Ramos (cell line): ENCODE measurements around the gene SRRM2.

Experiments used
- in situ Hi-C: fragments of 300-500 bp; cut with MboI; formaldehyde crosslinking; loops from one replicate; pipeline ENCODE4 v1.14.3; 2022; ENCODE audit warnings: low sequenced_read_pairs; ENCODE audit not compliant: unreplicated experiment

SRRM2 gene

DNA sequence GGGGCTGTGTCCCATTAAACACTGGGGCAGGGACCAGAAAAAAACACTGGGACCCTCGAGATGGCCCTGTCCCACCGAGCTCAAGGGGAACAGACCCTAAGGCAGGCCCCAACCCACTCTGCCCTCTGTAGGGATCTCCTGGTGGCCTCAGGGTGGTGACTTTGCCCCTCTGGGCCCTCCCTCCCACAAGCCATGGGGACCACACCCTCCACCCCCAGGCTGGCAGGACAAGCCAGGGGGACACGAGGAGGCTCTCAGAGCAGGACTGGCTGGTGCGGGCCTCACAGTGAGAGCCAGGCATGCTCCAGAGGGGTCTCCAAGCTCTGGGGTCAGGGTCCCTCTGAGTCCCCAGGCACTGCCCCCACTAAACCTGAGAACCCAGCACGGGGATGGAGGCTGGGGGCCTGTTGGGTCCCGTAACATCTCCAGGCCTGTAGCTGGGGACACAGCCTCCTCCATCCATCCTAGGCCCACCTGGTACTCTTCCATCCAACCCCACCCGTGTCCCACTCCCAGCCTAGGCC lies 14.5 kb upstream of the SRRM2 start:
- in situ Hi-C loops = no loop called here

DNA sequence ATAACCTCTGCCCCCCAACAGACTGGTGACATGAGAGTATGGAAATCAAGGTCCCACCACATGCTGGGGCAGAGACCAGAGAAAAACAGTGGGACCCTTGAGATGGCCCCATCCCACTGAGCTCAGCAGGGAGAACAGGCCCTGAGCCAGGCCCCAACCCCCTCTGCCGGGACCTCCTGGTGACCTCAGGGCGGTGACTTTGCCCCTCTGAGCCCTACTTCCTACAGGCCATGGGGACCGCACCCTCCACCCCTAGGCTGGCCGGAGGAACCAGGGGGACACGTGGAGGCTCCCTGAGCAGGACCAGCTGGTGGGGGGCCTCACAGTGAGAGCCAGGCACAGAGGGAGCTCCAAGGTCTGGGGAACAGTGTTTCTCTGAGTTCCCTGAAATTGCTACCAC lies 13.8 kb upstream of the SRRM2 start:
- in situ Hi-C loops = no loop called here

DNA sequence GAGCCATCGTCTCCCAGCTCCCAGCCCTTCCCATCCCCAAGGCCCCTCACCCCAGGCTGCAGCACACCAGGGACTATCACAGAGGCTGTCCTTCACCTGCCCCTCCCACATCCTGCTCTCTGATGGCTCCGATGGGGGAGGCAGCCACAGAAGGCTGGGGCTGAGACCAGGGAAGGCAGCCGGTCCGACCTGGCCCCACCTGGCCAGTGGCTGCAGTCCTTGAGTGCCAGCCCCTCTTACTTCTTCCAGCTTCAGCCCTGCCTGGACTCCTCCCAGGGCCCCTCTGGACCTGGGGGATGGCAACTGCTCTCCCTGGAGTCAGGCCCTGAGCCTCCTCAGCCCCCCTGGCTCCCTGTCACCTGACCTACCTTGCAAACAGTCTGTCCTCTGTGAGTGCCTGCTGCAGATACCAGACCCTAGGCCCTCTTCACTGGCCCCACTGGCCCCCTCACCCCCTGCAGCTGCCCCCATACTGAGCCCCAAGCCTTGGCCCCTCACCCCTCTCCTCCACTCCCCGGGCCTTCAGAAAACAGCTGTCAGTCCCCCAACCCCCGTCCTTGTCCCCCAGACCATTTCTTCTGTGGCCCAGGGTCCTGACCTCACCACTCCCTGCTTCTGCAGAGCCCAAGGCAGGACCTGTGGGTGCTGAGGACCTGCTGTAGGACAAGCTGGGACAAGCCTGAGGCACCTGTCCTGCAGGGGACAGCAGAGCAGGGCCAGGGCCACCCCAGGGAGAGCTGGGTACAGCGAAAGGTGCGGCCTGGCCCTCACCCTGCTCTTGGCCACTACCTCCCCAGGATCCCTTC lies 12.6 kb upstream of the SRRM2 start:
- in situ Hi-C loops = no loop called here

GRCh38 chr16:2740476-2740875 lies 12.0 kb upstream of the SRRM2 start:
- in situ Hi-C loops = no loop called here

- in situ Hi-C loops = no loop called here
Observed at GRCh38 chr16:2741168-2741567, 11.3 kb upstream of the SRRM2 start.

DNA sequence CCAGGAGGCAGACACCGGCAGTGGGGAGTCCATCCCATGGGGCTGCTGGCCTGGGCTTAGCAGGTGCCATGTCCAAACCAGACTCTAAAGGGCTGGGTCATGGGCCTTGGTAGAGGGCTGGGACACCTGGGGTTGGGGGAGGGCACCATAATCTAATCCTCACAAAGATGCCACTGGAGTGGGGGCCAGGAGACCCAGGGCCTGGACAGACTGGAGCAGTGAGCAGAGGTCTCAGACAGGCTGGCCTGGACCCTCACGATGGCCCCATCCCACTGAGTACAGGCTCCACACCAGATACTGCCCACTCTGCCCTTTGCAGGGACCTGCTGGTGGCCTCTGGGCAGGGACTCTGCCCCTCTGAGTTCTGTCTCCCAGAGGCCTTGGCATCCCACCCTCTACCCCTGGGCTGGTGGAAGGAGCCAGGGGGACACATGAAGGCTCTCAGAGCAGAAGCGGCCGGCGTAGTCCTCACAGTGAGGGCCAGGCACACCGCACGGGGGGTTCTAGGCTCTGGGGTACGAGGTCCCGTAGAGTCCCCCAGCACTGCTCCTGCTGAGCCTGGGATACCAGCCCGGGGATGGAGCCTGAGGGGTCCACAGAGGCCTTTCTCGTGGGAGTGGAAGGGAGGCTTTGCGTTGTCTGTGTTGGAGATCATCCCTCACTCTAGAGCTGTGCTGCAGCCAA lies 10.0 kb upstream of the SRRM2 start:
- in situ Hi-C loops = no loop called here

DNA sequence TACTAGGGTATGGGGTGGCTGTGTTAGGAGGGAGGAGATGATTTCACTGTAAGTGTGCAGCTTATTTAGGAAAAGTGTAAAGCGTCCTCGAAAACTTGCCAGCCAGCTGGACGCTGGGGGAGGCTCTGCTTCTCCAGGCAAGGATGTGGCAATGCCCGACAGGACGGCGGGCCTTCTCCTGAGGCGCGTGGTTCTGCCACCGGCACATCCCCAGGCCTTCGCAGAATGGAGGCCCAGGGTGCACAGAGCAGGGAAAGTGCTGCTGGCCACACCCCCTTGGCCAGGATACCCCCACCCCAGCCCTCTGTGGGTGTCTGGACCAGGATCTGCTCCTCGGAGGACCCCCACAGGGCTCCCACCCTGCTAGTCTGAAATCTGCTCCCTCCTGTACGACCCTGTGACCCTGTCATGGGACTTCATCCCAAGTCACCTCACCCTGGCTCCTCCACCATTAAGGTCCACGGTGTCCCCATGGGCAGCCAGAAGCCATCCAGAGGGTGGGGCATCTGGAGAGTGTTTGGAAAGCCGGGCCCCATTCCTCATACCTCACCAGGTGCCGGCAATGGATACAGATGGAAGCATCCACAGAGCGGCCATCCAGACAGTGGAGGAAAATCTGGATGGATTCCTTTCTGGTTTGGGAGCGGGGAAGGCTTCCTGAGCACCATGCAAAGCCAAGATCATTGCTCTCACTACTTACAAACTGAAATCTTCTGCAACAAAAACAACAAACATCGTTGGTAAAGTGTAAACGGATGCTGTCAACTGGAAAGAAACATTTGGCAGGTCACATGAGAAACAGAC lies 9.2 kb upstream of the SRRM2 start:
- in situ Hi-C loops = no loop called here

- in situ Hi-C loops = no loop called here
Observed at GRCh38 chr16:2744711-2745110, 7.7 kb upstream of the SRRM2 start.

DNA sequence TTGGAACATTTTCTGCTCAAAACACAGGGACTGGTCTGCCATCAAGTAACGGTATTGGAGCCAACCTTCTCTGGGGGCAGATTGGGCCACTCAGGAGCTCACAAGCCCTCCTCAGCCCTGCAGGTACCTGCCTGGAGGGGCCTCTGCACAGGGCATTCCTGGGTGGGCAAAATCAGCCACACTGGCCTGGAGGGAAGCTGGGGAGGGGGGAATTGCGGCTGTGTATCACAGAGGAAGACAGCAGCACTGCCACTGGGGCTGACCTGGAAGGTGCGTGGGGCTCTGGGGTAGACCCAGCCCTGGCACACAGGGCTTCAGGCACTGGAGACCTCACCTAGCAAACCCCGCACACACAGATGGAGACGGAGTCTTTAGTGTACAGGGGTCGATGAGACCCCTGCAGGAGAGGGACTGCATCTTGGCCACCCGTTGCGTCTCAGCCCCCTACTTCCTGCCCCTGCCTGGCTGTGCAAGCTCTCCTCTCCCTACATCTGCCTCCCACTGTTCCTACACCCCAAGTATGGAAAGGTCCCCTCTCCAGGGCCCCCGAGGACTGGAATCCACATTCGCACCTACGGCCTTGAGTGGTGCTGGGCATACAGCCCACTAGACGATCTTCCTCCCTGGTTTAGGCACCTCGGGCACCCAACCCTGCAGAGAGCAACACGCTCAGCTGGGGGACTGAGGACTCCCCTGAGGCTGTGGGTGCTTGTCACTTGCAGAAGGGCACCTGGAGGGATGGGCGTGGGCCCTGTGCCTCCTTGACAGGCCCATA lies 7.1 kb upstream of the SRRM2 start:
- in situ Hi-C loops = no loop called here

DNA sequence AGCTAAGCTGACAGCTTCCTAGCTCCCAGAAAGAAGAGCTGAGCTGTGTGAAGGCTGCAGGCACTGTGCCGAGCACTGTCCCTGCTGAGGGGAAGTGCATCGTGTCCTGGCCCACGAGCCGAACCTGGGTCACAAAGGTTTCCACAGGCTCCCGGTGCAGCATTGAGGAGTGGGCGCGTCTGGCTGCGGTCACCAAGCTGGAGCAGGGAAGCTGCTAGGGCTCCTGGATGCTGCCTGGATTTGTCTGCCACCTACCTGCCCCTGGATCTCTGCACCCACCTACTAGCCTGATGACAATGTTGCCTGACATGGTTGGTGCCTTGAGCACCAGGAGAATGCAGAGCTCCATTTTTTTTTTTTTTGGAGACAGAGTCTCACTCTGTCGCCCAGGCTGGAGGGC lies 6.5 kb upstream of the SRRM2 start:
- in situ Hi-C loops = no loop called here

DNA sequence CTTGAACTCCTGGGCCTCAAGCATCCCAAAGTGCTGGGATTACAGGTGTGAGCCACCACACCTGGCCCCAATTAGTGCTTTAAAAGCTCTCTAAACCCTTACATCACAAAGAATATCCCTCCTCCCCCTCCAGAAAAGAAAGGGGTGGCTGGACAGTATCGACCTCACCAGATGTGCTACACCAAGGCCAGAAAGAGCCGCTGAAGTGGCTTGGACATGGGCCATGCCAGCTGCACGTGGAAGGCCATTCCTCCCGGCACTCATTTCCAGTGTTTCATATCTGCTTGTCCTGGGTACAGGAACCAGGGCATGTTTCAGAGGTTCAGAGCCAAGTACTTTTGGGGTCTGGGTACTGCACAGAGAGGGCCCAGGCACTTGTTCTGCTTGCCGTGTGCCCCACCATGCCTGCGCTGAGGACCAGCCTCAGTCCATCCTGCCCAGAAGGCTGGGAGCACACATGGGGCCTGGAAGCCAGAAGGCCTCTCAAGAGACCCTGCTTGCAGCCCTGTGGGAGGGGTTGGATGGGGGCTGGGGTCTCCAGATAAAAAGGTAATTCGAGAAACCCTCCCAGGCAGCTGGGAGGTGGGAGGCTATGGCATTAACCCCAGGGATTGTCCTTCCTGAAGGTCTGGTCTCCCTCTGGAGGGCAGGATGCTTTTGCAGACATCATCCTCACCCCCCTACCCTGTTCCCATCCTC lies 3.5 kb upstream of the SRRM2 start:
- in situ Hi-C loops = no loop called here

GRCh38 chr16:2749476-2749875 lies 3.0 kb upstream of the SRRM2 start:
- in situ Hi-C loops = no loop called here

DNA sequence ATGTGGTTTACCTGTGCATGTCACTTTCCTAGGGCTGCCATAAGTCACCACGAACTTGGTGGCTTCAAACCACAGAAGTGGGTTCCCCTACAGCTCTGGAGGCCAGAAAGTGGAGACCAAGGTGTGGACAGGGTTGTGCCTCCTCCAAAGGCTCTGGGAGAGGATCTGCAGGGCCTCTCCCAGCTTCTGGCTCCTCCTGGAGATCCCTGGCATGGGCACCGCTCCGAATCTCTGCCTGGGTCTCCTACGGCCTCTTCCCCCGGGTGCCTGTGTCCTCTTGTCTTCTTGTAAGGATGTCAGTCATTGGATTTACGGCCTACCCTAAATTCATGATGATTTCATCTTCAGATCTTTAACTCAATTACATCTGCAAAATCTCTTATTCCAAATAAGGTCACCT lies 2.5 kb upstream of the SRRM2 start:
- in situ Hi-C loops = no loop called here

- in situ Hi-C loops = no loop called here
Observed at GRCh38 chr16:2751577-2752034, 832 bp upstream of the SRRM2 start.

DNA sequence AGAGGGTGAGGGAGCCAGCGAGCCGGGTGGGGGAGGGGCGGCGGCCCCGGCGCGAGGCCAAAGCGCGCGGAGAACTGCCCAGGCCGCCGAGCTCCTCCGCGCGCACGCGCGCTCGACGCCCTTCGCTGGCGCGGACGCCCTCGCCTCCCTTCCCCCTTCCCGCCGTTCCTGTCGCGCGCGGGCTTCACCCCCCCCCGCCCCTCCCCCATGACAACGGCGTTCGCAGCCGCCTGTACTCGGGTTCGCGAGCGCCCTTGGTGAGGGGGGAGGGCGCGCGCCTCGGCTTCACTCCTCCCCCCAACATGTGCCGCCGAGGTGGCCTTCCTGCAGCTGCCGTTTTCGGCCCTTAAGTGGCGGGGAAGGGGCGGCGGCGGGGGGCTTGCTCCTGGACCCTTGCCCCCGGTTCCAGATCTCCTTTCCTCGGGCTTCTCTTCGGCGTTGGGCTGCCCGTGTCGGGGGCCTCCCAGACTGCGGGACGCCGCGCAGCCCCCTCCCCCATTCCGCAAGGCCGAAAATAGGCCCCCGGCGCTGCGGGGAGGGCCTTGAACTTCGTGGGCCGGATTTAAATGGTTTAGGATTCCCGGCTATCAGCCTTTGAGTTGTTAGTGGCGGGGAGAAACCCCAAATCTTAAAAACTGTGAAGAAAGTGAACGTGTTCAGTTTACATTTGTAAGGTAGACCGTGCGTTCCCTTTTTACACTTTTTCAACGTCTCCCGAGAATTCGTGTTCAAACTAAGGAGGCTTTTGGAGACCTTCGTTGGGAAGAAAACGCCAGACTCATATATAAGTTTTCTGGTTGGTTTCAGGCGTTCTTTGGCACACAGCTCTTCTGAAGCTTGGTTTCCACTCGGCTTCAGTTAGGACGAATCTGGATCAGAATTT lies 653 bp downstream of the SRRM2 start:
- in situ Hi-C loops = no loop called here

GRCh38 chr16:2753733-2754020 lies 1.2 kb downstream of the SRRM2 start:
- in situ Hi-C loops = no loop called here

GRCh38 chr16:2755158-2755557 lies 2.7 kb downstream of the SRRM2 start:
- in situ Hi-C loops = no loop called here

DNA sequence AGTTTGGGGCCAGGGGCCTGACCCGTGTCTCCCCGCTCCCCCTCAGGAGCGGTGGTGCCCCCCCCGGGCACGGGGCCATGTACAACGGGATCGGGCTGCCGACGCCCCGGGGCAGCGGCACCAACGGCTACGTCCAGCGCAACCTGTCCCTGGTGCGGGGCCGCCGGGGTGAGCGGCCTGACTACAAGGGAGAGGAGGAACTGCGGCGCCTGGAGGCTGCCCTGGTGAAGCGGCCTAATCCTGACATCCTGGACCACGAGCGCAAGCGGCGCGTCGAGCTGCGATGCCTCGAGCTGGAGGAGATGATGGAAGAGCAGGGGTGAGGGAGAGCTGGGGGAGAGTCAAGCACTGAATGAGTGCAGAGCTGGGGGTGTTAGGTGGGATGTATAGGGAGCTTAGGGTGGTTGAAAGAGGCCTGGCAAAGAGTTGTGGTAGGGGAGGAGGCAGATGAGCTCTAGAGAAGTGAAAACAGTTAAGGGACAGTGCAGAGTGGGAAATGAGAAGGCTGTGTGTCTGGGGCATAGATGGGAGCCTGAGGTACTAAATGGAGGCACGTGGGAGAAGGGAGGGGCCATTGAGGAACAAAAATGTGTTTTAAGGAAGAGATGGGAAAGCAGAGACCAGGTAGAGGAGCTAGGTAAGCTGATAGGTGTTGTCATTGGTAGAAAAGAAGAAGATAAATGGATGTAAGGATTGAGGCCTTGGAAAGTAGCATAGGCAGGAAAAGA lies 4.0 kb downstream of the SRRM2 start:
- in situ Hi-C loops = no loop called here
